Activated CD4-positive, alpha-beta memory T cell treated with anti-CD3 and anti-CD28 coated beads for 36 hours (primary cell): ENCODE measurements around the gene DCAF8. TPM values are rescaled to one million over a fixed set of nuclear protein-coding genes. Genes with fewer than 3 reads are reported as not detected.

Source experiments
- CTCF ChIA-PET: fragments of 350-600 bp; sonication (Branson Sonifier 250); formaldehyde crosslinking; loops from one replicate; lab custom pipeline; 2021; ENCODE audit warnings: antibody characterized with exemption, inconsistent platforms; lab: Charles Lee
- POLR2A ChIA-PET: fragments of 350-600 bp; sonication (Branson Sonifier 250); formaldehyde crosslinking; loops from one replicate; lab custom pipeline; 2021; ENCODE audit warnings: antibody characterized with exemption; lab: Charles Lee
- DNase-seq: peaks from one replicate; pipeline ENCODE4 v3.0.0-alpha.2; 2020
- H3K27ac Mint-ChIP-seq: one replicate; pipeline ENCODE4 v1.8.0; 2021; ENCODE audit warnings: mixed read lengths
- H3K27me3 Mint-ChIP-seq: one replicate; pipeline ENCODE4 v1.8.0; 2021; ENCODE audit warnings: mixed read lengths
- H3K36me3 Mint-ChIP-seq: one replicate; pipeline ENCODE4 v1.8.0; 2021; ENCODE audit warnings: mixed read lengths
- H3K4me1 Mint-ChIP-seq: one replicate; pipeline ENCODE4 v1.8.0; 2021; ENCODE audit warnings: low read depth, mixed read lengths
- H3K4me3 Mint-ChIP-seq: one replicate; pipeline ENCODE4 v1.8.0; 2021; ENCODE audit warnings: mild to moderate bottlenecking, mixed read lengths
- H3K9me3 Mint-ChIP-seq: one replicate; pipeline ENCODE4 v1.8.0; 2021; ENCODE audit warnings: mixed read lengths
- intact Hi-C: fragments of 100-400 bp; cut with micrococcal nuclease; formaldehyde crosslinking; loops from one replicate; pipeline ENCODE4 v1.15.1; 2023
- total RNA-seq, 2 experiments: library from RNA; stranded (reverse); gene quantifications; one replicate each; pipeline ENCODE4 v1.2.3, GENCODE V29; 2021

The DCAF8 gene
- total RNA-seq, 2 experiments from 2014 or later = 142 to 150 TPM

- no peaks in the 10 kb centered on the region for H3K27me3 Mint-ChIP-seq
- H3K9me3 Mint-ChIP-seq = no peaks in the 10 kb centered on the region
- no peaks in the 10 kb centered on the region for H3K4me1 Mint-ChIP-seq
- H3K4me3 Mint-ChIP-seq = no peak overlapping the region
- intact Hi-C loops = no loop called here
- H3K27ac Mint-ChIP-seq = no peak overlapping the region
- ChIA-PET CTCF (no interaction called here), POLR2A (no interaction called here)
- H3K36me3 Mint-ChIP-seq = peaks cover 33% of the 10 kb centered on the region
- DNase-seq = no peak
Measured at GRCh38 chr1:160224606-160225005, 37.7 kb downstream of the DCAF8 start.

GRCh38 chr1:160222546-160222945 lies 39.8 kb downstream of the DCAF8 start:
- H3K27me3 Mint-ChIP-seq = no peaks in the 10 kb centered on the region
- POLR2A ChIA-PET = no interaction called here

GRCh38 chr1:160221089-160221488 lies 41.3 kb downstream of the DCAF8 start:
- no peaks in the 10 kb centered on the region for H3K9me3 Mint-ChIP-seq
- no peak for DNase-seq

More at GRCh38 chr1:160222546-160222945, 39.8 kb downstream of the DCAF8 start:
- Mint-ChIP-seq H3K9me3 (no peaks in the 10 kb centered on the region), H3K4me1 (no peaks in the 10 kb centered on the region), H3K27ac (no peak overlapping the region), H3K36me3 (peaks cover 30% of the 10 kb centered on the region), H3K4me3 (no peak overlapping the region)
- intact Hi-C loops = no loop called here
- DNase-seq = no peak
- CTCF ChIA-PET = interaction anchor here (0.9 to 1.0 kb wide), 2 partner anchors 30 to 69 kb away, joined by 3 to 5 read pairs; no protein-coding TSS in a partner anchor

GRCh38 chr1:160220301-160220700 lies 42.0 kb downstream of the DCAF8 start:
- Mint-ChIP-seq H3K27ac (no peak overlapping the region), H3K4me3 (no peak overlapping the region), H3K27me3 (no peaks in the 10 kb centered on the region), H3K9me3 (no peaks in the 10 kb centered on the region), H3K4me1 (no peaks in the 10 kb centered on the region), H3K36me3 (peaks cover 39% of the 10 kb centered on the region)
- ChIA-PET POLR2A (interaction anchor here (0.8 kb wide), 1 partner anchor 68 kb away, joined by 5 read pairs; no protein-coding TSS in a partner anchor), CTCF (interaction anchor here (0.5 to 3.1 kb wide), 8 partner anchors 9 to 134 kb away, joined by 3 to 16 read pairs (median 8); no protein-coding TSS in a partner anchor)
- intact Hi-C loops = no loop called here
- no peak for DNase-seq

More at GRCh38 chr1:160221089-160221488, 41.3 kb downstream of the DCAF8 start:
- no peaks in the 10 kb centered on the region for H3K27me3 Mint-ChIP-seq
- intact Hi-C loops = no loop called here
- no peaks in the 10 kb centered on the region for H3K4me1 Mint-ChIP-seq
- H3K36me3 Mint-ChIP-seq = peaks cover 35% of the 10 kb centered on the region
- CTCF ChIA-PET = interaction anchor here (1.6 to 3.1 kb wide), 2 partner anchors 28 to 135 kb away, joined by 7 to 10 read pairs; no protein-coding TSS in a partner anchor
- H3K4me3 Mint-ChIP-seq = no peak overlapping the region
- POLR2A ChIA-PET = no interaction called here
- no peak overlapping the region for H3K27ac Mint-ChIP-seq

- H3K27me3 Mint-ChIP-seq = no peaks in the 10 kb centered on the region
- intact Hi-C loops = no loop called here
- no peak for DNase-seq
- ChIA-PET CTCF (interaction anchor here (0.7 to 3.1 kb wide), 10 partner anchors 9 to 141 kb away, joined by 3 to 16 read pairs (median 4); no protein-coding TSS in a partner anchor), POLR2A (interaction anchor here (0.8 kb wide), 1 partner anchor 69 kb away, joined by 5 read pairs; no protein-coding TSS in a partner anchor)
- no peaks in the 10 kb centered on the region for H3K4me1 Mint-ChIP-seq
- peaks cover 39% of the 10 kb centered on the region for H3K36me3 Mint-ChIP-seq
- no peaks in the 10 kb centered on the region for H3K9me3 Mint-ChIP-seq
- no peak overlapping the region for H3K4me3 Mint-ChIP-seq
- no peak overlapping the region for H3K27ac Mint-ChIP-seq
Measured at GRCh38 chr1:160219062-160219929, 43.1 kb downstream of the DCAF8 start.

GRCh38 chr1:160217481-160218051 lies 44.8 kb downstream of the DCAF8 start:
- no peaks in the 10 kb centered on the region for H3K4me1 Mint-ChIP-seq
- DNase-seq = no peak
- H3K27ac Mint-ChIP-seq = no peak overlapping the region
- ChIA-PET POLR2A (interaction anchor here (0.6 kb wide), 1 partner anchor 16 kb away, joined by 4 read pairs; no protein-coding TSS in a partner anchor), CTCF (interaction anchor here (0.6 kb wide), 1 partner anchor 109 kb away, joined by 3 read pairs; no protein-coding TSS in a partner anchor)
- peaks cover 36% of the 10 kb centered on the region for H3K36me3 Mint-ChIP-seq
- intact Hi-C loops = no loop called here
- no peaks in the 10 kb centered on the region for H3K9me3 Mint-ChIP-seq
- no peak overlapping the region for H3K4me3 Mint-ChIP-seq
- no peaks in the 10 kb centered on the region for H3K27me3 Mint-ChIP-seq

GRCh38 chr1:160216301-160216700 lies 46.0 kb downstream of the DCAF8 start:
- H3K4me1 Mint-ChIP-seq = no peaks in the 10 kb centered on the region
- intact Hi-C loops = no loop called here
- no peaks in the 10 kb centered on the region for H3K9me3 Mint-ChIP-seq
- POLR2A ChIA-PET = no interaction called here
- H3K36me3 Mint-ChIP-seq = peaks cover 40% of the 10 kb centered on the region
- CTCF ChIA-PET = interaction anchor here (1.1 to 1.5 kb wide), 2 partner anchors 36 to 76 kb away, joined by 4 read pairs; no protein-coding TSS in a partner anchor
- H3K27me3 Mint-ChIP-seq = no peaks in the 10 kb centered on the region
- no peak overlapping the region for H3K4me3 Mint-ChIP-seq
- no peak for DNase-seq
- no peak overlapping the region for H3K27ac Mint-ChIP-seq

GRCh38 chr1:160214481-160215140 lies 47.7 kb downstream of the DCAF8 start:
- H3K4me1 Mint-ChIP-seq = peaks cover 10% of the 10 kb centered on the region
- intact Hi-C loops = no loop called here
- no peak overlapping the region for H3K27ac Mint-ChIP-seq
- DNase-seq = no peak
- ChIA-PET POLR2A (no interaction called here), CTCF (interaction anchor here (1.0 to 1.1 kb wide), 2 partner anchors 22 to 118 kb away, joined by 3 read pairs; no protein-coding TSS in a partner anchor)
- no peaks in the 10 kb centered on the region for H3K27me3 Mint-ChIP-seq
- H3K36me3 Mint-ChIP-seq = peaks cover 38% of the 10 kb centered on the region
- H3K9me3 Mint-ChIP-seq = no peaks in the 10 kb centered on the region
- no peak overlapping the region for H3K4me3 Mint-ChIP-seq

GRCh38 chr1:160211046-160211790 lies 51.1 kb downstream of the DCAF8 start:
- ChIA-PET CTCF (interaction anchor here (1.1 to 1.3 kb wide), 2 partner anchors 18 to 80 kb away, joined by 5 read pairs; no protein-coding TSS in a partner anchor), POLR2A (interaction anchor here (1.0 kb wide), 3 partner anchors 15 to 51 kb away, joined by 3 read pairs; partner anchors contain the start of gene DCAF8)
- H3K4me3 Mint-ChIP-seq = no peak overlapping the region
- H3K4me1 Mint-ChIP-seq = peaks cover 42% of the 10 kb centered on the region
- H3K9me3 Mint-ChIP-seq = no peaks in the 10 kb centered on the region
- H3K36me3 Mint-ChIP-seq = peaks cover 32% of the 10 kb centered on the region
- no peaks in the 10 kb centered on the region for H3K27me3 Mint-ChIP-seq
- no peak overlapping the region for H3K27ac Mint-ChIP-seq
- intact Hi-C loops = no loop called here
- no peak for DNase-seq

GRCh38 chr1:160210561-160210960 lies 51.8 kb downstream of the DCAF8 start:
- ChIA-PET POLR2A (interaction anchor here (1.0 kb wide), 1 partner anchor 16 kb away, joined by 3 read pairs; no protein-coding TSS in a partner anchor), CTCF (interaction anchor here (1.1 kb wide), 1 partner anchor 9 kb away, joined by 3 read pairs; no protein-coding TSS in a partner anchor)
- Mint-ChIP-seq H3K9me3 (no peaks in the 10 kb centered on the region), H3K27ac (peak overlapping the region; percentile 13), H3K4me3 (no peak overlapping the region), H3K36me3 (peaks cover 30% of the 10 kb centered on the region), H3K4me1 (peaks cover 45% of the 10 kb centered on the region), H3K27me3 (no peaks in the 10 kb centered on the region)
- DNase-seq = no peak
- intact Hi-C loops = no loop called here
